Activated CD8-positive, alpha-beta T cell treated with anti-CD3 and anti-CD28 coated beads for 36 hours (primary cell): ENCODE measurements around the gene MRPS23. TPM values are rescaled to one million over a fixed set of nuclear protein-coding genes. Genes with fewer than 3 reads are reported as not detected.

Experiments used
- ATAC-seq: fragments of 200-7000 bp; cut with Tn5 transposase; one replicate; pipeline ENCODE4 v1.10.0; 2021; ENCODE audit warnings: mild to moderate bottlenecking, moderate library complexity
- CTCF ChIA-PET: fragments of 350-600 bp; sonication (Branson Sonifier 250); formaldehyde crosslinking; loops from one replicate; lab custom pipeline; 2021; ENCODE audit warnings: antibody characterized with exemption; lab: Charles Lee
- POLR2A ChIA-PET: fragments of 350-600 bp; sonication (Branson Sonifier 250); formaldehyde crosslinking; loops from one replicate; lab custom pipeline; 2021; ENCODE audit warnings: antibody characterized with exemption; lab: Charles Lee
- DNase-seq: peaks from one replicate; pipeline ENCODE4 v3.0.0-alpha.2; 2020
- H3K27ac Mint-ChIP-seq: one replicate; pipeline ENCODE4 v1.8.0; 2021; ENCODE audit warnings: mild to moderate bottlenecking, mixed read lengths
- H3K27me3 Mint-ChIP-seq: one replicate; pipeline ENCODE4 v1.8.0; 2021; ENCODE audit warnings: mixed read lengths
- H3K36me3 Mint-ChIP-seq: one replicate; pipeline ENCODE4 v1.8.0; 2021; ENCODE audit warnings: low read depth, mixed read lengths
- H3K4me1 Mint-ChIP-seq: one replicate; pipeline ENCODE4 v1.8.0; 2021; ENCODE audit warnings: low read depth, mixed read lengths
- H3K4me3 Mint-ChIP-seq: one replicate; pipeline ENCODE4 v1.8.0; 2021; ENCODE audit warnings: mild to moderate bottlenecking, moderate library complexity, mixed read lengths
- H3K9me3 Mint-ChIP-seq: one replicate; pipeline ENCODE4 v1.8.0; 2021; ENCODE audit warnings: mixed read lengths
- CTCF ChIP-seq: fragments of 200-600 bp; IDR thresholded peaks from one replicate; pipeline ENCODE4 v1.8.0; 2022; ENCODE audit warnings: antibody characterized with exemption, mild to moderate bottlenecking
- intact Hi-C: fragments of 100-400 bp; cut with micrococcal nuclease; formaldehyde crosslinking; loops from one replicate; pipeline ENCODE4 v1.10.0; 2022
- total RNA-seq, 2 experiments: library from RNA; stranded (reverse); gene quantifications; one replicate each; pipeline ENCODE4 v1.2.3, GENCODE V29; 2021

MRPS23 gene
- total RNA-seq, 2 experiments from 2014 or later, result 69.5 to 70.0 TPM

- ChIA-PET CTCF (interaction anchor here (0.7 to 11.5 kb wide), 19 partner anchors 9 to 313 kb away, joined by 3 to 177 read pairs (median 7); partner anchors contain the start of gene MRPS23), POLR2A (interaction anchor here (1.1 to 2.5 kb wide), 6 partner anchors 9 to 254 kb away, joined by 3 to 11 read pairs (median 4); partner anchors contain the start of genes MRPS23 and SRSF1)
- no peak overlapping the region for H3K4me3 Mint-ChIP-seq
- peaks cover 35% of the 10 kb centered on the region for H3K27me3 Mint-ChIP-seq
- DNase-seq (no peak), ATAC-seq (no peak)
- intact Hi-C loops, result loop anchor here (5.0 kb wide), 2 partner anchors 138 to 253 kb away; no protein-coding TSS in a partner anchor
- TF ChIP-seq CTCF, result no peak
- H3K4me1 Mint-ChIP-seq, result peaks cover 13% of the 10 kb centered on the region
- no peaks in the 10 kb centered on the region for H3K9me3 Mint-ChIP-seq
- no peaks in the 10 kb centered on the region for H3K36me3 Mint-ChIP-seq
- no peak overlapping the region for H3K27ac Mint-ChIP-seq
Measured at GRCh38 chr17:57858838-57859237, 9.0 kb upstream of the MRPS23 start.

GRCh38 chr17:57856792-57857620 lies 7.2 kb upstream of the MRPS23 start:
- Mint-ChIP-seq H3K27ac (no peak overlapping the region), H3K27me3 (peaks cover 22% of the 10 kb centered on the region), H3K4me3 (no peak overlapping the region), H3K36me3 (no peaks in the 10 kb centered on the region), H3K9me3 (no peaks in the 10 kb centered on the region), H3K4me1 (peaks cover 11% of the 10 kb centered on the region)
- TF ChIP-seq CTCF, result no peak
- CTCF ChIA-PET, result interaction anchor here (0.8 to 11.5 kb wide), 11 partner anchors 12 to 315 kb away, joined by 3 to 177 read pairs (median 7); no protein-coding TSS in a partner anchor
- no peak for DNase-seq
- POLR2A ChIA-PET, result interaction anchor here (0.7 to 1.5 kb wide), 4 partner anchors 141 to 280 kb away, joined by 3 to 5 read pairs (median 4); no protein-coding TSS in a partner anchor
- ATAC-seq, result no peak
- intact Hi-C loops, result loop anchor here (5.0 kb wide), 2 partner anchors 140 to 255 kb away; no protein-coding TSS in a partner anchor

GRCh38 chr17:57855391-57856035 lies 5.7 kb upstream of the MRPS23 start:
- Mint-ChIP-seq H3K9me3 (no peaks in the 10 kb centered on the region), H3K27me3 (peaks cover 14% of the 10 kb centered on the region), H3K36me3 (no peaks in the 10 kb centered on the region), H3K4me1 (peaks cover 13% of the 10 kb centered on the region), H3K4me3 (no peak overlapping the region), H3K27ac (no peak overlapping the region)
- ChIA-PET POLR2A (interaction anchor here (0.6 to 1.5 kb wide), 3 partner anchors 138 to 151 kb away, joined by 3 to 5 read pairs (median 3); no protein-coding TSS in a partner anchor), CTCF (interaction anchor here (0.6 to 11.5 kb wide), 7 partner anchors 22 to 1795 kb away, joined by 3 to 177 read pairs (median 3); no protein-coding TSS in a partner anchor)
- intact Hi-C loops, result loop anchor here (5.0 kb wide), 2 partner anchors 142 to 257 kb away; no protein-coding TSS in a partner anchor
- DNase-seq (no peak), ATAC-seq (no peak)
- TF ChIP-seq CTCF, result no peak

GRCh38 chr17:57853695-57854094 lies 3.9 kb upstream of the MRPS23 start:
- intact Hi-C loops, result no loop called here
- no peak overlapping the region for H3K4me3 Mint-ChIP-seq

More at GRCh38 chr17:57853695-57854094, 3.9 kb upstream of the MRPS23 start:
- no peak for DNase-seq
- Mint-ChIP-seq H3K27me3 (peaks cover 1% of the 10 kb centered on the region), H3K27ac (no peak overlapping the region), H3K36me3 (peaks cover 12% of the 10 kb centered on the region), H3K4me1 (peaks cover 18% of the 10 kb centered on the region), H3K9me3 (no peaks in the 10 kb centered on the region)
- ATAC-seq, result no peak
- POLR2A ChIA-PET, result interaction anchor here (0.6 to 1.2 kb wide), 3 partner anchors 14 to 441 kb away, joined by 3 to 6 read pairs (median 4); no protein-coding TSS in a partner anchor
- CTCF ChIA-PET, result interaction anchor here (0.7 to 11.5 kb wide), 7 partner anchors 9 to 319 kb away, joined by 3 to 177 read pairs (median 3); no protein-coding TSS in a partner anchor
- no peak for TF ChIP-seq CTCF
